Sigmoid colon (tissue), 7 donors: ENCODE results near the gene GRIK4. TPM values are rescaled to one million over a fixed set of nuclear protein-coding genes. Genes with fewer than 3 reads are reported as not detected.

ENCODE experiments used
- DNase-seq: peaks from one replicate; pipeline ENCODE4 v3.0.0-alpha.2; 2019
- H3K27ac ChIP-seq, 4 donors: fragments of 200-600 bp; sonication (generic); one replicate each; pipeline ENCODE4 v1.5.1; 2016 to 2019; ENCODE audit warnings: mild to moderate bottlenecking in 1 of 4
- H3K27me3 ChIP-seq, 3 donors: fragments of 200-600 bp; sonication (generic); one replicate each; pipeline ENCODE4 v1.5.1; 2019; ENCODE audit warnings: mild to moderate bottlenecking in 1 of 3
- H3K36me3 ChIP-seq, 4 donors: fragments of 200-600 bp; sonication (generic); one replicate each; pipeline ENCODE4 v1.5.1; 2016 to 2019
- H3K4me1 ChIP-seq, 4 donors: fragments of 200-600 bp; sonication (generic); one replicate each; pipeline ENCODE4 v1.5.1; 2017 to 2019
- H3K4me3 ChIP-seq, 4 donors: fragments of 200-600 bp; sonication (generic); one replicate each; pipeline ENCODE4 v1.5.1; 2017 to 2019; ENCODE audit warnings: mild to moderate bottlenecking in 2 of 4, moderate library complexity in 1 of 4
- H3K9me3 ChIP-seq, 4 donors: fragments of 200-600 bp in 3 of 4; sonication (generic) in 3 of 4; one replicate each; pipeline versions ENCODE4 v1.5.1 to v1.6.1; 2013 to 2019
- CTCF ChIP-seq, 4 experiments: fragments of 450-650 bp in 3 of 4; fragments of 200-600 bp in 1 of 4; IDR thresholded peaks; one replicate each; pipeline ENCODE4 v1.5.1; 2016 to 2019; ENCODE audit warnings: antibody characterized with exemption in 4 of 4, mild to moderate bottlenecking in 3 of 4, moderate library complexity in 2 of 4
- EP300 ChIP-seq, 4 donors: sonication (generic); formaldehyde crosslinking; IDR thresholded peaks; one replicate each; pipeline ENCODE4 v1.6.1; 2017; ENCODE audit warnings: antibody characterized with exemption in 4 of 4
- POLR2A ChIP-seq, 2 donors: fragments of 450-650 bp; IDR thresholded peaks; one replicate each; pipeline ENCODE4 v1.6.1; 2016; ENCODE audit warnings: antibody characterized with exemption in 2 of 2, mild to moderate bottlenecking in 2 of 2, moderate library complexity in 2 of 2
- POLR2AphosphoS5 ChIP-seq, 4 donors: sonication (generic); formaldehyde crosslinking; IDR thresholded peaks; one replicate each; pipeline ENCODE4 v1.6.1; 2017; ENCODE audit warnings: antibody characterized with exemption in 4 of 4
- WGBS, 2 donors: extraction: QIAGEN DNeasy Blood & Tissue Kit; methylation state at CpG; one replicate each; pipeline ENCODE4 v1.1.7; 2013; 5-methylcytosine and 5-hydroxymethylcytosine counted together
- intact Hi-C: fragments of 100-400 bp; cut with DNase I; formaldehyde crosslinking; loops from one replicate; pipeline ENCODE4 v1.15.1; 2023
- polyA plus RNA-seq, 3 donors: library from polyadenylated mRNA; stranded (reverse); fragments of 200-250 nt; gene quantifications; one replicate each; pipeline ENCODE4 v1.2.3, GENCODE V29; 2013
- total RNA-seq, 4 donors: library from RNA; depleted of rRNA; stranded (reverse); fragments of >200 nt; gene quantifications; one replicate each; pipeline ENCODE4 v1.1.0, GENCODE V29; 2016
- donor health status: healthy with polysubstance abuse.
- donor health status: Bipolar disorder and iron deficiency.
- donor health status: healthy.

The GRIK4 gene
- total and polyA plus RNA-seq, 7 donors, result 0.10 to 0.36 (median 0.27) TPM; not detected in 4

GRCh38 chr11:120695939-120696338 is 184.4 kb downstream of the GRIK4 start:
- intact Hi-C loops, result no loop called here
- Histone ChIP-seq H3K27ac (no peak overlapping the region), H3K9me3 (no peaks in the 10 kb centered on the region), H3K4me1 (no peaks in the 10 kb centered on the region), H3K27me3 (no peaks in the 10 kb centered on the region), H3K36me3 (no peaks in the 10 kb centered on the region), H3K4me3 (no peak overlapping the region)
- no peak for TF ChIP-seq POLR2AphosphoS5 (IDR thresholded peaks at IDR 0.05)
- TF ChIP-seq EP300 (IDR thresholded peaks at IDR 0.05), result no peak
- TF ChIP-seq POLR2A (IDR thresholded peaks at IDR 0.05), result no peak
- TF ChIP-seq CTCF (IDR thresholded peaks at IDR 0.05), result no peak
- no peak for DNase-seq
- WGBS, 2 donors, result 94 to 95% methylated on average over 5 of the region's 5 CpGs

- no peaks in the 10 kb centered on the region for H3K4me1 ChIP-seq
- H3K36me3 ChIP-seq, result no peaks in the 10 kb centered on the region
- no peaks in the 10 kb centered on the region for H3K9me3 ChIP-seq
- 66 to 71% methylated on average over 11 of the region's 11 CpGs for WGBS, 2 donors
- no peak overlapping the region for H3K27ac ChIP-seq
- no peak overlapping the region for H3K4me3 ChIP-seq
- no peaks in the 10 kb centered on the region for H3K27me3 ChIP-seq
- TF ChIP-seq POLR2A (IDR thresholded peaks at IDR 0.05) (no peak), POLR2AphosphoS5 (IDR thresholded peaks at IDR 0.05) (no peak), EP300 (IDR thresholded peaks at IDR 0.05) (no peak), CTCF (IDR thresholded peaks at IDR 0.05) (no peak)
- intact Hi-C loops, result no loop called here
- DNase-seq, result no peak
Observed at GRCh38 chr11:120696597-120697218, 185.2 kb downstream of the GRIK4 start.

- 84 to 86% methylated on average over 6 of the region's 6 CpGs for WGBS, 2 donors
- H3K4me1 ChIP-seq, result no peaks in the 10 kb centered on the region
- DNase-seq, result no peak
- intact Hi-C loops, result no loop called here
- H3K4me3 ChIP-seq, result no peak overlapping the region
- H3K27me3 ChIP-seq, result no peaks in the 10 kb centered on the region
- H3K9me3 ChIP-seq, result no peaks in the 10 kb centered on the region
- H3K36me3 ChIP-seq, result no peaks in the 10 kb centered on the region
- H3K27ac ChIP-seq, result no peak overlapping the region
- TF ChIP-seq EP300 (IDR thresholded peaks at IDR 0.05), result no peak
- TF ChIP-seq POLR2AphosphoS5 (IDR thresholded peaks at IDR 0.05), result no peak
- TF ChIP-seq CTCF (IDR thresholded peaks at IDR 0.05), result no peak
- no peak for TF ChIP-seq POLR2A (IDR thresholded peaks at IDR 0.05)
Observed at GRCh38 chr11:120698918-120699317, 187.4 kb downstream of the GRIK4 start.

- H3K4me3 ChIP-seq, result no peak overlapping the region
- H3K36me3 ChIP-seq, result no peaks in the 10 kb centered on the region
- no peak overlapping the region for H3K27ac ChIP-seq
- DNase-seq, result no peak
- H3K4me1 ChIP-seq, result no peaks in the 10 kb centered on the region
- peaks cover 0 to 7% (median 1%) of the 10 kb centered on the region in 4 donors for H3K9me3 ChIP-seq
- H3K27me3 ChIP-seq, result no peaks in the 10 kb centered on the region
- TF ChIP-seq POLR2A (IDR thresholded peaks at IDR 0.05), result no peak
- no peak for TF ChIP-seq EP300 (IDR thresholded peaks at IDR 0.05)
- TF ChIP-seq CTCF (IDR thresholded peaks at IDR 0.05), result no peak
- TF ChIP-seq POLR2AphosphoS5 (IDR thresholded peaks at IDR 0.05), result no peak
- WGBS, 2 donors, result 37 to 55% methylated on average over 3 of the region's 3 CpGs
- intact Hi-C loops, result no loop called here
Observed at GRCh38 chr11:120702656-120703055, 191.1 kb downstream of the GRIK4 start.
